ENCODE results near the gene PDYN.

DNA sequence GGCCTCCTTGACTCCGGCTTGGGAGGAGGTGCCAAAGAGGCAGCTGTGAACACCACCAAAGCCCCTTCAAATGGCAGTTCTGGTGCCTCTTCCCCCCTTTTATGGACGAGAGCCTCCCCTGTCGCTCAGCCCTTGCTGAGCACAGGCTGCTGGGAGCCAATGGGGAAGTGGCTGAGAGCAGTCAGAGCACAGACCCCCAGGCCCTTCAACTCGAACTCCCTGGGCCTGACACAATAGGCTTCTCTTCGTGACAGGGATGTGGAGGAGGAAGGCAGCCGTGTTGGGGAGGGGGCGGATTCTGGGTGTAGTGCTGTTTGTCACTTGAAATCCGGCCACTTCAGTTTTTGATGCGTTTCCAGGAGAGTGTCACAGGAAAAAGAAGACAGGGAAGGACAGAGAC, at the start of gene PDYN:
- TF ChIP-seq EZH2 (IDR thresholded peaks at IDR 0.05; ENCODE audit: borderline replicate concordance, low read depth, low read length, poor library complexity, severe bottlenecking) (no peak), CTCF (conservative IDR thresholded peaks at IDR 0.05; ENCODE audit: low read depth, low read length) (no peak)
